NCI-H2227 (cell line): ENCODE measurements around the gene TTC33.
"Not testable (repeated sequence)": the region's sequence is repeated elsewhere in the genome, so short reads cannot be mapped to it uniquely, and the experiment has no call there.

ENCODE experiments used
- DNase-seq: peaks from one replicate; lab custom pipeline; 2025; ENCODE audit not compliant: unreplicated experiment; lab: John Stamatoyannopoulos, UW

The TTC33 gene

GRCh38 chr5:40572937-40573336, 182.8 kb downstream of the TTC33 start:
- no peak for DNase-seq

GRCh38 chr5:40572391-40572790, 183.4 kb downstream of the TTC33 start:
- no peak for DNase-seq

GRCh38 chr5:40571729-40572128, 184.0 kb downstream of the TTC33 start:
- no peak for DNase-seq

- no peak for DNase-seq
Observed at GRCh38 chr5:40570408-40571129, 185.2 kb downstream of the TTC33 start.

GRCh38 chr5:40569546-40570270, 186.1 kb downstream of the TTC33 start:
- no peak for DNase-seq

- no peak for DNase-seq
Observed at GRCh38 chr5:40568548-40568947, 187.2 kb downstream of the TTC33 start.

- not testable (repeated sequence) for DNase-seq
Observed at GRCh38 chr5:40563173-40563572, 192.6 kb downstream of the TTC33 start.

GRCh38 chr5:40560474-40561110, 195.2 kb downstream of the TTC33 start:
- no peak for DNase-seq

GRCh38 chr5:40559306-40559705, 196.5 kb downstream of the TTC33 start:
- DNase-seq = no peak

GRCh38 chr5:40557501-40557900, 198.3 kb downstream of the TTC33 start:
- DNase-seq = no peak

- DNase-seq = no peak
Observed at GRCh38 chr5:40556811-40557210, 198.9 kb downstream of the TTC33 start.

- no peak for DNase-seq
Observed at GRCh38 chr5:40555886-40556285, 199.9 kb downstream of the TTC33 start.

- DNase-seq = no peak
Observed at GRCh38 chr5:40554813-40555212, 200.9 kb downstream of the TTC33 start.

- no peak for DNase-seq
Observed at GRCh38 chr5:40554054-40554453, 201.7 kb downstream of the TTC33 start.

GRCh38 chr5:40552981-40553380, 202.8 kb downstream of the TTC33 start:
- DNase-seq = no peak

- no peak for DNase-seq
Observed at GRCh38 chr5:40551496-40552491, 204.0 kb downstream of the TTC33 start.

- no peak for DNase-seq
Observed at GRCh38 chr5:40550481-40550880, 205.3 kb downstream of the TTC33 start.

GRCh38 chr5:40549616-40550015, 206.1 kb downstream of the TTC33 start:
- no peak for DNase-seq

- no peak for DNase-seq
Observed at GRCh38 chr5:40547994-40548575, 207.7 kb downstream of the TTC33 start.

- DNase-seq = no peak
Observed at GRCh38 chr5:40547557-40547956, 208.2 kb downstream of the TTC33 start.

GRCh38 chr5:40540301-40540700, 215.5 kb downstream of the TTC33 start:
- DNase-seq = no peak
